NCI-H2081 (cell line): ENCODE data around the gene POLN.
A peak's percentile ranks its signal among the peaks of the same experiment; 100 is the strongest.

Experiments
- DNase-seq, 2 experiments: peaks; one replicate each; lab custom pipeline; 2025; lab: John Stamatoyannopoulos, UW

POLN gene

DNA sequence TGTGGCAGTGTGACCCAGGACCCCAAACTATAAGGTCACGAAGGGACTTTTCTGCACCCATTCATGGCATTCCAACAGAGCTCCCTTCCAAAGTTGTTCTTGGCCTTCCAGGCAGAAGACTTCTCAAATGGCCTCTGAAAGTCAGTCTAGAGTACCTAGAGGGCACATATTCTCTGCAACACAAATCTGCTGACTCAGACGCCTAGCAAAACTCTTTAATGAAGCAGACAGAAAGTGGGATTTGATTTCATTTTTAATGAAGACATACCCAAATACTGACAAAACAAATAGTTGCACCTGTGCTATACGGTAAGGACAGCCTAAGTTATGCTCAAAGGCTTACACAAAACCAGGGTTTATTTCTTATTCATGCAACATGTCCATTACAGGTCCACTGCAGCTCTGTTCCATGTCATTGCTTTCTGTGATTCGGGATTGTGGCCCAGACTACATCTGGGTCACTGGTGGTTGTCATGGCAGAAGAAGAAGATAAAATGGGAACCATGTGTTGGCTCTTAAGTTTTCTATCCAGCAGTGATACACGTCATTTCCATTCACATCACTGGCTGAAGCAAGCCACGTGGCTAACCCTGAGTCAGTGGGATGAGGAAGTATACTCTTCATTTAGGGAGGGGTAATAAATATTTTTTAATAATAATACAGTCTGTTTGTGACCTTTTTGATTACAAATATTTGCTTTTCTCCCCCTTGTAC lies 125.1 kb downstream of the POLN start:
- no peak for DNase-seq

- no peak for DNase-seq
Observed at GRCh38 chr4:2105559-2105958, 136.4 kb downstream of the POLN start.

DNA sequence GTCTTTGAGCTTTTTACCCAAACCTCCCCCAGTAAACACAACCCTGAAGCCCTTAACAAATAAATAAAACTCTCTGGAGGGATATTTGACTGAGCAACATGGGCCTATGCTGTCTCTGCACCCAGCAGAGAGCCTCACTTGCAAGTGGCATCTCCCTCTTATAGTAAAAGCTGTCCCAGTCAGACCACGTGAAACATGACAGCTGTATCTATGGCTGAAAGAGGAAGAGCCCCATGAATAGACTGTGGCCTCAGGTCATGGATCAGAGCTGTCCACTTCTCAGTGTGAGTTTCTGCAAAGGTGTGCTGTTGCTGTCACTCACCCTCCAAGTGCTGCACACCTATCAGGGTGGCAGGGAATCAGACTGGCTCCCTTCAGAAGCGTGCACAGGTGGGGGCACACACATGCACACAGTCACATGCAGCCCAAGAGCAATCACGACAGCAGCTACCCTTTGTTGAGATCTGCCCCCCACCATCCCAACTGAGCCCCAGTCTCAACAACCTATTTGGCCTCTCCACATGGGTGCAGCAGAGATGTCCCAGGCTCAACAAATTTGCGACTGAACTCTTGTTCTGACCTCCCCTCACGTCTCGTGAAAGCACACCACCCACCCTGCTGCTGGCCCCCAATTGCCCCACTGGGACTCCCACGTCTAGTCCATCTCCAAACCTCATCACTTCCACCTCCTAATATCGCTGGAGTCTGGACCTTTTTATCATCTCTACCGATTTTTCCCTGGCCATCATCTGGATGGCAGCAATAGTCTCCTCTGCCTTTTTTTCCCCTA lies 137.2 kb downstream of the POLN start:
- DNase-seq: no peak

GRCh38 chr4:2103843-2104547 lies 137.9 kb downstream of the POLN start:
- no peak for DNase-seq

- DNase-seq: no peak
Observed at GRCh38 chr4:2103127-2103842, 138.6 kb downstream of the POLN start.

DNA sequence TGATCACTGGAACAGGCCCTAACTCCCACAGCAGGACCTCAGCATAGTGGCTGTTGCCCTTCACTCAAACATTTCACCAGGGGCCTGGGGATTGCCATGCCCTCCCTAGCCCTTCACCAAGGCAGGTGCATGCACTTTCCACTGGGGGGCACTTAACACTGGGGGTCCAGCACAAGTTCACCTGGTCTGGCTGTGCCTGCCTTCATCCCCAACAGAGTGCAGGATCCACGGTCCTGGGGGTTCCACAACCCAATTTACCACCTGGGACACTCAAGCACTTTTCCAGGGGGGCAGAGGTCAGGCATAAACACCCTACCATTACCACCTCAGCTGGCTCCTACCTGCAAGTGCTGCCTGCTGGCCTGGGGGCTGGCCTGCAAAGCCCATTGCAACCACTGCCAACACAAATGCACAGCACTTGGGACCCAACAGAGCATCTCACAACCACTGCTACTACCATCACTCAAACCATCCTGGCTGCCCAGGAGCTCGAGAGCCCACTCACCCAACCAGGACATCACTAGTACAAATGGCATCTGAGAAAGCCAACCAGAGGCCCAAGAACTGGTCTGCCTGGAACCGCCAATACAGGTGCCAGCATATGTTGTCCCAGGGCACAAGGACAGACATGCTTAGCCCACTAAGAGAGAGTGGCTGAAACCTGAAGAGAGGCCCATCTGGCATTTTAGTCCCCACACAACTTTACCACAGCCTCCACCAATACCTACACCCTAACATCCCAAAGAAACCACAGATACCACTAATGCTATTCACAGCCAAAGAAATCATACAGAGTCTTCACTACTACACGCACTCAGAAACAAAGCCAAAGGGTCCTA lies 139.7 kb downstream of the POLN start:
- DNase-seq: no peak

GRCh38 chr4:2101346-2102044 lies 140.4 kb downstream of the POLN start:
- DNase-seq: no peak

- DNase-seq: no peak
Observed at GRCh38 chr4:2096073-2096609, 145.8 kb downstream of the POLN start.

DNA sequence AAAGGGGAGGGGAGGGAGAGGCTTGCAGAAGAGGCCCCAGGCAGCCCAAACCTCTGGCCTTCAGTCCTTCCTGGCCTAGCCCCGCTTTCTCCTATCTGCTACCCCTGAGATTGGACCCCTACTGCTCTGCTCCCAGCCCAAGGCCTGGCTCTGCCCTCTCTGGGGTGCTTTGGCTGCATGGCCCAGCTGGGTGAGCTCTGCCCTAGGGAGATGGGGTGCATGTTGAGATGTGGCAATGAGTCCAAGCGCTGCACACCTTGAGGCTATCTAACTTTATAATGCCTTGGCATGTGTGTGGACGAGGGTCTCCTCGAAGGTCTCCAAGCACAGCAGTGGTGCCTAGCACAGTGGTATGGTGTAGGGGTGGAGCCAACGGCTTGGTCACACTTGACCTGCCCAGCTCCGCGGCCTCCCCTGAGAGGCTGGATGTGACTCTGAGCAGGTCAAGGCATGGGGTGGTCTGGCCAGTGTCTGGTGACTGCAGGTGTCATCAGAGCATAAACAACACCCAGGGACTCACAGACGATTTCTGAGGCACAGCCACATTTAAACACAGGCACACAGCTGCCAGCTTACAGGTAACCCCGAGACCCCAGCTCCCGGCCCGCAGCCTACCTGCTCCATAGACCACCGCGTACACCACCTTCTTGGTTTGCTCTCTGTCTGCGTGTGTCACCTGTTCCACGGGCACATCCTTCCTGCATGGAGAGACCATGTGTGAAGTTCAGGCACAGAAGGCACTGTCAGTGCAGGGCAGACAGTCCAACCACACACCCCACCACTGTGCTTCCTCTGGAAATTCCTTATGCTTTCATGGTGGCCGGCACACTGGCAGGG lies 146.5 kb downstream of the POLN start:
- no peak for DNase-seq

GRCh38 chr4:2094545-2094944 lies 147.4 kb downstream of the POLN start:
- no peak for DNase-seq

DNA sequence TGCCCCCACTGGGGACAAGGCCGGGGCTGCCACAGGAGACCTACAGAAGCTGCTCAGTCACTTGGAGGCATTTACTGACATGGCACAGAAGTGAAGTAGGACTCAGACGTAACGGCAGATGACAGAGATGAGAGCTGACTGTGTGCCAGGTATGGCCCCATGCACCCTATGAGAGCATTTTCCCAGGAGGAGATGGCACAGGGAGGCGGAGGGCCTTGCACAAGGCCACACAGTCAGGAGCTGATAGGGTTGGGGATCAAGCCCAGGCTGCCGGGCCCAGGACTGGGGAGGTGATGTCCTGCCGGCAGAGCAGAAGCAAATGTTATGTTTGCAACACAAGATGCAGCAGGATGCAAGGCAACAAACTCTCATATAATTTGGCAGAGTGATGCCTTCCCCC lies 148.7 kb downstream of the POLN start:
- no peak for DNase-seq

DNA sequence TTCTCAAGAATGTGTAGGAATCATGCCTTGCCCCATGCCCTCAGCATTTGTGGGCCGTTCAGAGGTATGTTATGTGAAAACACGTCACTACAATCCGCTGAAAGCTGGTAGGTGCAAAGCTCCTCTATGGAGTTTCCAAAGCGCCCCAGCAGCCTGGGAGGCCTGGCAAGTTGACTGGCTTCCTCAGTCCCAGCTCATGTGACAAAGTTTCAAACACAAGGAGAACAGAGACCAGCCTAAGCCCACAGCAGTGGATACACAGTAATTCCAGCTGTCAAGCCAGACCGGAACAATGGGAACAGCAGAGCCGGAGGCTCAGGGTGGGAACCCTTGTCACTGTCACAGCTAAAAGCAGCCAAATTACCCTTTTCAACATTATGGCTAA lies 149.3 kb downstream of the POLN start:
- no peak for DNase-seq

DNA sequence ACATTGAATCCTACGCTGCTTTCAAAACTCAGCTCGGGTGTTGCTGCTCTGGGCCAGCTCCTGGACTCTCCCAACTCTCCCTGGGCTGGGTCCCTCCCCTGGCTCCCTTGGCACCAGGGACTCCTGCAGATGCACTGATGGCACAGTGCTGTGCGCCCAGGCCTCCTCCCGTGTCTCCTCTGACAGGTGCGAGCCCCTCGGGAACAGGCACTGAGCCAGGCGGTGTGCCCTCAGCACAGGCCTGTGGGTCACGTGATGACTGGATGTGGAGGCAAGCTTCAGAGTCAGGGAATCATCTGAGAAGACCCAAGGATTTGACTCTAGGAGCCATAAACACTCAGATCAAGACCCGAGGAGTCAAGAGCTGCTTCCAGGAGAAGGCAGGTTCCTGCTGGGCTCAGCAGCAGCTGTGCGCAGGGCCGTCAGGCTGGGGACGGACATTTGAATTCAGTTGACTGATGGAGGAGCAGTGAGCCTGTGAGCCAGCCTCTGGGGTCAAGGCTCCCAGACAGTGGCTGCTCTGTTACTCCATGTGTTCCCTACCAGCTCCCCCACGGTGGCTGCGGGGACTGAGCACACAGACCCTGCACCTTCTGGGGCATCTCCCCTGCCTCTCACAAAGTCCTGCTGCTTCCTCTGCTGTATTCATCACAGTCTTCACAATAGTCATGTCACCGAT lies 149.8 kb downstream of the POLN start:
- DNase-seq: peak in 1 of 2 experiments; percentile 63

- DNase-seq: no peak
Observed at GRCh38 chr4:2090642-2091041, 151.3 kb downstream of the POLN start.

DNA sequence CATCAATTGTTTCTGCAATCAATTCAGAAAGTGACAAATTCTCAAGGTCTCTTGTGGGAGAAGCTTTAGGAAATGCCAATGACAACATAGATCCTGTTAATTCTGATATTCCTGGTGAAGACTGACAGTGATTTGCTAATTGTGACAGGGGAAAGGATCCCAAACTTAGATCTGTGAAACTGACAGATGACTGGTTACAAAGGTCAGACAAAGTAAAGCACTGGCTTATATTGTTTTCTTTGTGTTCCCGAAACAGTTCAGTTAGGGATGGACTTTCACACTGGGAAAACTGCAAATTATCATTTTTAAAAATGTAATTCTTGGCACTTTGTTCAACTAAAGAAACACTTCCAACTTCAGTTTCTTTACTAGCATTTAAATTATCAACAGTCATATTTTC lies 152.7 kb downstream of the POLN start:
- DNase-seq: no peak

DNA sequence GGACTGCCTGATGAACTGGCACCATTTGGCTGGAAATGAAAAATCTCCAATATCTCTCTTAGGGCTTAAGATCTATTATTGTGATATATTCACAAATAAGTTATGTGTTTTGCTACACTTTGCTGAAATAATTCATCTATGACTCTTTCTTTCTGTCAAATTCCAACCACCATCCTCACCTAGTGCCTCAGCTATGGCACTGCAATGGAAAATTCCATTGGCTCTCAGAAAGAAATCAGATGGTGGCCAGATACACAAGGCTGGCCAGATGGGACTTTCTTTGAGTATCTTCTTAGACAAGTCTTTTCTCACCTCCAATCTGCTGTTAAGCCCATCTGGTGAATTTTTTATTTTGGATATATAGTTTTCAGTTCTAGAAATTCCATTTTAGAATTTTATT lies 154.8 kb downstream of the POLN start:
- no peak for DNase-seq

DNA sequence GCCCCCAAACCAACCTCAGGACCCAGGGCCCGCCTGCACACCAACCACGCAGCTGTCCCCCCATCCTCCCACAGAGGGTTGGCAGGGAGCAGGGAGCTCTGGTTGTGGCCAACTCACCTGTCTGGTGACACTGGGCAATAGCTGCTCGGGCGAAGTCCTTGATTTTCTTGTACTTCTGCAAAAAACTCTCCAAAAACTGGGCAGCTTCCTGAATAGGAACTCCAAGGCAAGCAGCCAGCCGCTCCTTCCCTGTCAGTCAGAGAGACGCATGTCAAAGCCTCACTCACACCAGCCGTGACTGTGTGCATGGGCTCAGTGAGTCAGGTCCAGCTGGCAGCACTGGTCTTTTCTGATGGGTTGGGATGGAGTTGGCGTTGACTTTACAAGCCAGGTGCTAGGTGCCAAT lies 156.4 kb downstream of the POLN start:
- DNase-seq: no peak

- DNase-seq: no peak
Observed at GRCh38 chr4:2084316-2084715, 157.6 kb downstream of the POLN start.

- no peak for DNase-seq
Observed at GRCh38 chr4:2083826-2084160, 158.1 kb downstream of the POLN start.
